GM21526 (cell line): ENCODE results near the gene SORCS3.
A peak's percentile ranks its signal among the peaks of the same experiment; 100 is the strongest.

ENCODE experiments used
- ATAC-seq: cut with Tn5 transposase; IDR thresholded peaks from one replicate; pipeline ENCODE4 v1.9.1; 2021; ENCODE audit warnings: moderate library complexity; ENCODE audit not compliant: unreplicated experiment, low FRiP score

SORCS3 gene

GRCh38 chr10:104641187-104641936 lies at the start of gene SORCS3:
Gene SORCS3 (plus strand): TSS chr10:104641290.
- ATAC-seq, result no peak

- ATAC-seq, result no peak
Measured at GRCh38 chr10:104591441-104591840, 49.6 kb upstream of the SORCS3 start.

- no peak for ATAC-seq
Measured at GRCh38 chr10:104601166-104601565, 39.9 kb upstream of the SORCS3 start.

GRCh38 chr10:104608091-104608828 lies 32.8 kb upstream of the SORCS3 start:
- ATAC-seq, result no peak

GRCh38 chr10:104612571-104613205 lies 28.4 kb upstream of the SORCS3 start:
- ATAC-seq, result no peak

GRCh38 chr10:104613406-104613805 lies 27.7 kb upstream of the SORCS3 start:
- ATAC-seq, result no peak

- ATAC-seq, result peak; percentile 88
Measured at GRCh38 chr10:104614245-104614831, 26.8 kb upstream of the SORCS3 start.

- ATAC-seq, result no peak
Measured at GRCh38 chr10:104615136-104615535, 26.0 kb upstream of the SORCS3 start.

- no peak for ATAC-seq
Measured at GRCh38 chr10:104617831-104618230, 23.3 kb upstream of the SORCS3 start.

GRCh38 chr10:104622175-104622574 lies 18.9 kb upstream of the SORCS3 start:
- ATAC-seq, result no peak

GRCh38 chr10:104622598-104623209 lies 18.4 kb upstream of the SORCS3 start:
- no peak for ATAC-seq

- ATAC-seq, result no peak
Measured at GRCh38 chr10:104630731-104631130, 10.4 kb upstream of the SORCS3 start.

- ATAC-seq, result no peak
Measured at GRCh38 chr10:104631946-104632345, 9.1 kb upstream of the SORCS3 start.

- no peak for ATAC-seq
Measured at GRCh38 chr10:104638861-104639589, 2.1 kb upstream of the SORCS3 start.

GRCh38 chr10:104639590-104640338 lies 1.3 kb upstream of the SORCS3 start:
- ATAC-seq, result no peak

- no peak for ATAC-seq
Measured at GRCh38 chr10:104640339-104641186, 527 bp upstream of the SORCS3 start.

- ATAC-seq, result no peak
Measured at GRCh38 chr10:104641937-104642657, 1.0 kb downstream of the SORCS3 start.
